Measurements from ENCODE around the gene MYH7.
A peak's percentile ranks its signal among the peaks of the same experiment; 100 is the strongest.

MYH7 gene

DNA sequence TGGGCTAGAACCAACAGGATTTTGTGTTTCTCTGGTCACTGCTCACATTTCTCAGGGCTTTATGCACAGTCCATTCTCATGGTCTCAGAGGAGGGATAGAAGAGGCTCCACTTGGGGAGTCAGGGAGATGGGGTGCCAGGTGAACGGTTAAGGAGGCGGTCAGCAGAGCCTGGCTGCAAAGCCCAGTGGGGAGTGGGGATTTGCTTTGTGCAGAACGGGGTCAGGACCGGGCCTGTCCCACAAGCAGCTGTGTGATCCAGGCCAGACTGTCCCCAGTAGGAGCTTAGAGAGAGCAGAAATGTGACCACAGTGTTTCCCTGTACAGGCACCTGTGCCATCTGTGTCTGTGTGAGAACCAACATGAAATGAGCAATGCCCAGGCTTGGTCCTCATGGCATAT lies 54.5 kb downstream of the MYH7 start:
- TF ChIP-seq, protein P1, sequence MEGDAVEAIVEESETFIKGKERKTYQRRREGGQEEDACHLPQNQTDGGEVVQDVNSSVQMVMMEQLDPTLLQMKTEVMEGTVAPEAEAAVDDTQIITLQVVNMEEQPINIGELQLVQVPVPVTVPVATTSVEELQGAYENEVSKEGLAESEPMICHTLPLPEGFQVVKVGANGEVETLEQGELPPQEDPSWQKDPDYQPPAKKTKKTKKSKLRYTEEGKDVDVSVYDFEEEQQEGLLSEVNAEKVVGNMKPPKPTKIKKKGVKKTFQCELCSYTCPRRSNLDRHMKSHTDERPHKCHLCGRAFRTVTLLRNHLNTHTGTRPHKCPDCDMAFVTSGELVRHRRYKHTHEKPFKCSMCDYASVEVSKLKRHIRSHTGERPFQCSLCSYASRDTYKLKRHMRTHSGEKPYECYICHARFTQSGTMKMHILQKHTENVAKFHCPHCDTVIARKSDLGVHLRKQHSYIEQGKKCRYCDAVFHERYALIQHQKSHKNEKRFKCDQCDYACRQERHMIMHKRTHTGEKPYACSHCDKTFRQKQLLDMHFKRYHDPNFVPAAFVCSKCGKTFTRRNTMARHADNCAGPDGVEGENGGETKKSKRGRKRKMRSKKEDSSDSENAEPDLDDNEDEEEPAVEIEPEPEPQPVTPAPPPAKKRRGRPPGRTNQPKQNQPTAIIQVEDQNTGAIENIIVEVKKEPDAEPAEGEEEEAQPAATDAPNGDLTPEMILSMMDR (conservative IDR thresholded peaks at IDR 0.05), result no peak
- no peak overlapping the region for H3K27ac ChIP-seq

DNA sequence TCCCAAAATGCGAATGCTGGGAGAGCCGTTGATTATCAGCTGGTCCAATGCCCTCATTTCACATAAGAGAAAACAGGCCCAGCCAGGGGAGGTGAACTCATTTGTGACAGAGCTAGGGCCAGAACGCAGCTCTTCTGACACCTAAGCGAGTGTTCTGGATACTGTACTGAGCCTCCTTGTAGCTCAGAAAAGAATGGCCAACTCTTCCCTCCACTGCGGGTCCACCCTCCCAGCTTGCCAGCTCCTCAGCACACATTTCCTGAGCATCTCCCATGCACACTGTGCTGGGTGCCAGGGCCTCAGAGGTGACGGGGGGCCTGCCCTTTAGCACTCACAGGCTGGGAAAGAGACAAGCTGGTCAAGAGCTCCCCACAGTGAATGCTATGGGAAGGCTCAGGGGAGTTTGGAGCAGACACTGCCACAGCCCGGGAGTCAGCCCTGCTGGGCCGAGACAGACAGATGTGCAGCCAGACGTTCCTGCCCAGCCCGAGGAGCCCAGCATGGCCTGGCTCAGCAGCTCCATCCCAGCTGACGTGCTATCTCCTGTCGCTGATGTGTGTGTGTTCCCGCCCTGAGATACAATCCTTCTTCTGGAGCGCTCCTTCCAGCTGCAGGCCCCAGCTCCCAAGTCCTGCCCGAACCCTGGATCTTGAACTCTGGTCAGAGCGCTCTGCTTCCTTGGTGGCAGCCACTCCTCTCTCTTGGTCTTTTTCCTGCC lies 55.1 kb downstream of the MYH7 start:
- TF ChIP-seq, protein P1 (conservative IDR thresholded peaks at IDR 0.05), result no peak; the same call in none of the 2 replicates
- H3K27ac ChIP-seq, result no peak overlapping the region

DNA sequence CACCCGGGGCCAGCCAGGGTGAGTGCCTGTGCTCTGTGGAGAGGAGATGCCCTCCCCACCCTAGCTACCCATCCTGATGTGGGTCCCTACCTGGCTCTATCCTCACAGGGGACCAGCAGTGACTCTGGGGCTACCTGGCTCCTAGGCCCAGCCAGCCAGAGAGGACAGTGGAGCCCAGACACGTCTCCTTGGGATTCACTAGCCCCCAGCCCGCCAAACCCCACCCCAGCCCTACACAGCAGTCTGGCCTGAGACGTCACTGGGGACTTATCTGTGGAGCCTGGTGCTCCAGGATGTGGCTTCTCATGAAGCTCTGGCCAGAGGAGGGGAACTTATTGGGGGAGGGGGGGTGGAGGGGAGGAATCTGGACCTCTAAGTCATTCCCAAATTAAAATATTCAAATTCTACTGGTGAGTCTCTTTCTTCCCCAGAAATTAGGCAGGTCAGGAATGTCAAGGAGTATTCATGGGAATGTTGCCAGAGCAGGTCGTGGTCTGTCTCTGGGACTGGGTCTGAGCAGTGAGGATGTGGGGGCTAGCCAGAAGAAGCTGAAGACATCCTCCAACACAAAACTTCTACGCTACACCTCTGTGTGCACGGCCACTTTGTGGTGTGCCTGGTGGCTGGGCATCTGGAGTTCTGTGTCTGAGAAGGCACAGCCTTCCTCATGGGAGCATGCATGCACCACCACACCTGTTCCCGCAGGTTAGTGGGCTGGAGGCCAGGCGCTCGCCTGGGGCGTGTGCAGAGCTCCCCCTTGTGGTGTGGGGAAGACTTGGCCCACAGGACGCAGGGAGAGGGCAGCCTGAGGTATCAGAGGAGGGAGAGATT lies 55.9 kb downstream of the MYH7 start:
- TF ChIP-seq, protein P1 (conservative IDR thresholded peaks at IDR 0.05), result peak; percentile 97
- H3K27ac ChIP-seq, result no peak overlapping the region

DNA sequence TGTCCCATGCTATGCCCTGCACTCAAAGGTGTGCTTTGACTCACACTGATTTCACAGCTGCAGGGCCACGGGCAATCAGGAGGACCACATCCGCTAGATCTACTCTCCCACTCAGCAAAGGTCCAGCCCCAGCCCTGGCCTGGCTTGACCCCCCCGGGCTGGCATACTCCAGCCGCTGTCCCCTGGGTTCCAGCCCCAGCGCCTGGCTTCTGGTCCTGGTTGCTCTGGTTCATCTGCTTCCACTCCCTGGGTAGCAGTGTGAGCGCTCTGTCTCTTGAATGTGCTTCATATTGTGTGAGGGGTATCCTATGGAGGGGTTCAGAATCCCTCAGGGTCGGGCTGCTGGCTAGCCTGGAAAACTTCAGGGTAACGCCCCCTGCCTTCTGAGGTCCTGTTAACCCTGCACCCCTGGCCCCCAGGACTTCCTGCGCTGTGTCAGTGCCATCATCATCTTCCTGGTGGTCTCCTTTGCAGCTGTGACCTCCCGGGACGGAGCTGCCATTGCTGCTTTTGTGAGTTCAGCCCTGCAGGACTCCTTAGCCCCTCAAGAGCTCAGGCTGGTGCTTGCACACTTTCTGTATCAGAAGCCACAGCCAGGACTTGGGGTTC lies 56.7 kb downstream of the MYH7 start:
- TF ChIP-seq, protein P1 (conservative IDR thresholded peaks at IDR 0.05), result no peak
- H3K27ac ChIP-seq, result no peak overlapping the region

DNA sequence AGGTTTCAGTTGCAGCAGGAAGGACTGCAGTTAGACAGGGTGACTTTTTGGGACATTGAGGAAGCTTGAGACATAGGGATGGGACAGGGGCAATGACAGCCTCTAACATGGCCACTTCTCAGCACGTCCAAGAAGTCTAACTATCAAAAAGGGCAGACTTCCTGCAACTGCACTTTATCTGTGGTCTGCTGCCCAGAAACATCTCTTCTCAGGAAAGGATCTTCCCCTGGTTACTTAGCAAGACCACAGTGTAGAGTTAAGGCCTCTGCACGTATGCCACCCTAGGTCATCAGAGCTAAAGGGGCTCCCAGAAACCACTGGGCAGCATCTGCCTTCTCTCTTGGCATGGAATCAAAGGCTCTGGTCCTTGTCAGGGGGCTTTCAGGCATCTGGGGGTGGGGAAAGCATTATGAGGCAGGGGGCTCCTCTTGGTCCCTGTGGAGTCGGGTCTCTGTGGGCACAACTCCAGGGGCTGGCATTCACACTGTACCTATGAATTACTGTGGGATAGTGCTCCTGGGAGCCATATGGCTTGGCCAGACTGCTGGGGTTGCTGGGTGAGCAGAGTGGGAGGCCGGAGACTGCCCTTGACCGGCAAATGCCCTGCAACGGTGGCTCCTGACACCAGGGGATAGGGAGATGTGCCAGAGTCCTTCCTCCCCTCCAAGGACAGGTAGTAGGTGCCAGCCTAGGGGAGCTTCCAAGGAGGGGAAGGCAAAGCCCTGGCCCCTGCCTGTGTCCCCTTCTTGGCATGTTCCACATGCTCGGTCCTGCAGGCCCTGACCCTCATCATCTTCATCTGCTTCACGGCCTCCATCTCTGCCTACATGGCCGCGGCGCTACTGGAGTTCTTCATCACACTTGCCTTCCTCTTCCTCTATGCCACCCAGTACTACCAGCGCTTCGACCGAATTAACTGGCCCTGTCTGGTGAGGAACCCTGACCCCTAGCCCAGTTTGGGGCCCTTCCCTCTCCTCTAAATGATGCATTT lies 57.6 kb downstream of the MYH7 start:
- TF ChIP-seq, protein P1 (conservative IDR thresholded peaks at IDR 0.05), result no peak
- H3K27ac ChIP-seq, result no peak overlapping the region

DNA sequence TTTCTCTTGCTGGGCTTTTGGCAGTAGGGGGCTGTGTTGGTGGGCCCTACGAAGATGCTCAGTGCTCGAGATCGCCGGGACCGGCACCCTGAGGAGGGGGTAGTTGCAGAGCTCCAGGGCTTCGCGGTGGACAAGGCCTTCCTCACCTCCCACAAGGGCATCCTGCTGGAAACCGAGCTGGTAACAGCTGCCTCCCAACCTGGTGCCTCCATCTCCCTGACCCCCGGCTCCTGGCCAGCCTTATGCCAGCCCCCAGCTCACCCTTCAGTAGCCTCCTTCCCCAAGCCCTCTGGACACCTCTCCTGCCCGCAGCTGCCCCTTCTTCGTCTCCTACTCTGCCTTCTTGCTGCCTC lies 58.3 kb downstream of the MYH7 start:
- TF ChIP-seq, protein P1 (conservative IDR thresholded peaks at IDR 0.05), result no peak
- H3K27ac ChIP-seq, result no peak overlapping the region
